Lower lobe of right lung (tissue), 2 donors: ENCODE data around the gene TBC1D8. TPM values are rescaled to one million over a fixed set of nuclear protein-coding genes. Genes with fewer than 3 reads are reported as not detected.

Source experiments
- ATAC-seq, 2 donors: fragments of 200-7000 bp; cut with Tn5 transposase; one replicate each; pipeline ENCODE4 v1.9.1; 2020 to 2022; ENCODE audit warnings: mild to moderate bottlenecking in 2 of 2, moderate library complexity in 2 of 2
- DNase-seq: peaks from one replicate; pipeline ENCODE4 v3.0.0-alpha.2; 2020
- H3K27ac ChIP-seq: fragments of 200-600 bp; one replicate; pipeline ENCODE4 v1.8.0; 2022
- H3K27me3 ChIP-seq: fragments of 200-600 bp; one replicate; pipeline ENCODE4 v1.8.0; 2022; ENCODE audit warnings: low read depth
- H3K36me3 ChIP-seq: fragments of 200-600 bp; one replicate; pipeline ENCODE4 v1.8.0; 2022; ENCODE audit warnings: mild to moderate bottlenecking
- H3K4me1 ChIP-seq: fragments of 200-600 bp; one replicate; pipeline ENCODE4 v1.8.0; 2022
- H3K4me3 ChIP-seq: fragments of 200-600 bp; one replicate; pipeline ENCODE4 v1.8.0; 2022; ENCODE audit warnings: mild to moderate bottlenecking
- H3K9me3 ChIP-seq: fragments of 200-600 bp; one replicate; pipeline ENCODE4 v1.8.0; 2022
- intact Hi-C: fragments of 100-400 bp; cut with DNase I; formaldehyde crosslinking; loops from one replicate; pipeline ENCODE4 v1.11.0; 2022
- total RNA-seq: library from RNA; stranded (reverse); fragmentation: NEBNext Ultra II Directional; extraction: Animal tissue kit (Norgen Biotek cat#: 25700); gene quantifications from one replicate; pipeline ENCODE4 v1.2.1, GENCODE V29; 2021
- TF ChIP-seq, protein P1 (sequence below): fragments of 200-600 bp; IDR thresholded peaks from one replicate; pipeline ENCODE4 v1.8.0; 2022; ENCODE audit warnings: antibody characterized with exemption, mild to moderate bottlenecking
- donor health status: DM: no; HTN: yes; CAD: no; lungs with severe emphysema.

The TBC1D8 gene
- total RNA-seq, 1 donor from 2014 or later = 30.2 TPM

- H3K9me3 ChIP-seq = no peaks in the 10 kb centered on the region
- no peak overlapping the region for H3K4me3 ChIP-seq
- ATAC-seq (peak; percentile 67 to 69), DNase-seq (peak; percentile 59)
- TF ChIP-seq, protein P1, sequence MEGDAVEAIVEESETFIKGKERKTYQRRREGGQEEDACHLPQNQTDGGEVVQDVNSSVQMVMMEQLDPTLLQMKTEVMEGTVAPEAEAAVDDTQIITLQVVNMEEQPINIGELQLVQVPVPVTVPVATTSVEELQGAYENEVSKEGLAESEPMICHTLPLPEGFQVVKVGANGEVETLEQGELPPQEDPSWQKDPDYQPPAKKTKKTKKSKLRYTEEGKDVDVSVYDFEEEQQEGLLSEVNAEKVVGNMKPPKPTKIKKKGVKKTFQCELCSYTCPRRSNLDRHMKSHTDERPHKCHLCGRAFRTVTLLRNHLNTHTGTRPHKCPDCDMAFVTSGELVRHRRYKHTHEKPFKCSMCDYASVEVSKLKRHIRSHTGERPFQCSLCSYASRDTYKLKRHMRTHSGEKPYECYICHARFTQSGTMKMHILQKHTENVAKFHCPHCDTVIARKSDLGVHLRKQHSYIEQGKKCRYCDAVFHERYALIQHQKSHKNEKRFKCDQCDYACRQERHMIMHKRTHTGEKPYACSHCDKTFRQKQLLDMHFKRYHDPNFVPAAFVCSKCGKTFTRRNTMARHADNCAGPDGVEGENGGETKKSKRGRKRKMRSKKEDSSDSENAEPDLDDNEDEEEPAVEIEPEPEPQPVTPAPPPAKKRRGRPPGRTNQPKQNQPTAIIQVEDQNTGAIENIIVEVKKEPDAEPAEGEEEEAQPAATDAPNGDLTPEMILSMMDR = no peak
- intact Hi-C loops = no loop called here
- H3K27me3 ChIP-seq = no peaks in the 10 kb centered on the region
- H3K27ac ChIP-seq = peak overlapping the region; percentile 65
- H3K4me1 ChIP-seq = peaks cover 53% of the 10 kb centered on the region
- no peaks in the 10 kb centered on the region for H3K36me3 ChIP-seq
Measured at GRCh38 chr2:101124643-101125366, 26.4 kb downstream of the TBC1D8 start.

DNA sequence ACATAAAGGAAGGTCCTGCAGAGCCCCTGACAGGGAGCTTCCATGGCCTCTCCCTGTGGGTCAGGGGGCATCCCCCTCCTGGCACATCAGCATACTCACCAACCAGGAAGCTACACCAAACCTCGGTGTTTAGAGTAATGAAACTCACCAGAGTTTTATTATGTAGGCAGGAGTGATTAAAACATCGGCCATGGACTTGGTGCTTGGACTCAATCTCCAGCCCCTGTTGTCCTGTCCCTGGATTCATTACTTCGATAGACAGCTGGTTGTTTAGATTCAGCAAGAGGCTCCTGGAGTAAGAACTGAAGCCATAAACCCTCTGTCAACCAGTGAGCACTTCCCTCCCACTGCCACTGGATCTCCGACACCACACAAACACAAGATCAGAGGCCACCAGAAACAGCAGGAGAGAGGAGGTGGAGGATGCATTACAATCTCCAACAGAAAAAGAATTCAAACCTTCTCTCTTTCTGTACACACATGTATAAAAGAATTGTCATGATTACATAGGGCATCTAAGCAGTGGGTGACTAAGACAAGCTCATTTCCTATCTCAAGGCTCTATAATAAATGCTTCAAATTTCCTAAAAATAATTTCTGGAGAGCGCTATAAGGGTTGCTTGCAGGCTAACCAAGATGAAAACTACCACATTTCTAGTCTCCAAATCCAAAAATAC is 27.2 kb downstream of the TBC1D8 start:
- no peaks in the 10 kb centered on the region for H3K9me3 ChIP-seq
- H3K4me3 ChIP-seq = no peak overlapping the region
- H3K36me3 ChIP-seq = no peaks in the 10 kb centered on the region
- H3K27me3 ChIP-seq = no peaks in the 10 kb centered on the region
- H3K4me1 ChIP-seq = peaks cover 62% of the 10 kb centered on the region
- ATAC-seq (no peak), DNase-seq (no peak)
- TF ChIP-seq, protein P1 = no peak
- intact Hi-C loops = no loop called here
- peak overlapping the region; percentile 65 for H3K27ac ChIP-seq

DNA sequence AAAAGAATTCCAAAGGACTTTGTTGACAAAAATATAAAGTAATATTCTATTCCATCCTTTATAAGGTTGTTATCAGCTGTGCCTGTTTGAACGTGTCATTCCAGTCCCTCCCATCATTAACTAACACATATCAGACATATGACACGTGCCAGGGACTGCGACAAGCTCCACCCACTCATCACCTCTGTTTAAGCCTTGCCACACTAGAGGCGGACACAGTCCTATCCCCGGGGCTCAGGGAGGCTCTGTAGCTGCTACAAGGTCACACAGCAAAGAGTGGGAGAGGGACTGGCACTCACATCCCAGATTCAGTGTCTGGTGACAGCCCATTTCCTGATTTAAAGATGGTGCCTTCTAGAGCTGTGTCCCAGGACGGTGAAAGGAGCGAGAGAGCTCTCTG is 30.0 kb downstream of the TBC1D8 start:
- peak overlapping the region; percentile 77 for H3K27ac ChIP-seq

GRCh38 chr2:101120124-101120996 is 30.8 kb downstream of the TBC1D8 start:
- H3K4me1 ChIP-seq = peaks cover 84% of the 10 kb centered on the region

More for the DNA sequence above, 30.0 kb downstream of the TBC1D8 start:
- DNase-seq (no peak), ATAC-seq (no peak)
- TF ChIP-seq, protein P1 = no peak
- Histone ChIP-seq H3K27me3 (no peaks in the 10 kb centered on the region), H3K4me1 (peaks cover 82% of the 10 kb centered on the region), H3K4me3 (no peak overlapping the region), H3K9me3 (no peaks in the 10 kb centered on the region), H3K36me3 (no peaks in the 10 kb centered on the region)
- intact Hi-C loops = no loop called here

GRCh38 chr2:101119431-101119830 is 31.8 kb downstream of the TBC1D8 start:
- intact Hi-C loops = no loop called here
- Histone ChIP-seq H3K9me3 (no peaks in the 10 kb centered on the region), H3K36me3 (no peaks in the 10 kb centered on the region), H3K4me1 (peaks cover 84% of the 10 kb centered on the region), H3K4me3 (no peak overlapping the region), H3K27ac (peak overlapping the region; percentile 77), H3K27me3 (no peaks in the 10 kb centered on the region)
- no peak for DNase-seq
- peak; percentile 31 to 43 for ATAC-seq
- TF ChIP-seq, protein P1 = no peak

More at GRCh38 chr2:101120124-101120996, 30.8 kb downstream of the TBC1D8 start:
- intact Hi-C loops = no loop called here
- TF ChIP-seq, protein P1 = no peak
- H3K27ac ChIP-seq = peak overlapping the region; percentile 77
- peak; percentile 93 to 95 for ATAC-seq
- no peaks in the 10 kb centered on the region for H3K9me3 ChIP-seq
- peak; percentile 85 for DNase-seq
- H3K36me3 ChIP-seq = no peaks in the 10 kb centered on the region
- no peaks in the 10 kb centered on the region for H3K27me3 ChIP-seq
- H3K4me3 ChIP-seq = no peak overlapping the region
